Subcutaneous abdominal adipose tissue (tissue), 5 donors: ENCODE results near the gene LDLRAD1.
"Not testable (repeated sequence)": the region's sequence is repeated elsewhere in the genome, so short reads cannot be mapped to it uniquely, and the experiment has no call there.

ENCODE experiments used
- H3K27ac ChIP-seq: one replicate; pipeline ENCODE4 v1.7.0; 2013; ENCODE audit warnings: low read depth, mild to moderate bottlenecking, inconsistent platforms, low read length, moderate library complexity
- H3K27me3 ChIP-seq, 5 donors: one replicate each; pipeline ENCODE4 v1.7.0; 2013; ENCODE audit warnings: low read length in 5 of 5, inconsistent platforms in 1 of 5; ENCODE audit not compliant: control insufficient read depth in 5 of 5, insufficient read depth in 4 of 5
- H3K36me3 ChIP-seq, 5 donors: one replicate each; pipeline ENCODE4 v1.7.0; 2013; ENCODE audit warnings: low read length in 5 of 5; ENCODE audit not compliant: control insufficient read depth in 5 of 5, insufficient read depth in 5 of 5
- H3K4me1 ChIP-seq, 5 donors: one replicate each; pipeline ENCODE4 v1.7.0; 2013; ENCODE audit warnings: low read length in 5 of 5, mild to moderate bottlenecking in 3 of 5, moderate library complexity in 1 of 5; ENCODE audit not compliant: control insufficient read depth in 5 of 5, insufficient read depth in 5 of 5
- H3K4me3 ChIP-seq, 5 donors: one replicate each; pipeline ENCODE4 v1.7.0; 2013; ENCODE audit warnings: low read length in 5 of 5, low read depth in 1 of 5
- H3K9ac ChIP-seq, 5 donors: one replicate each; pipeline ENCODE4 v1.7.0; 2013; ENCODE audit warnings: low read length in 5 of 5, mild to moderate bottlenecking in 4 of 5, moderate library complexity in 3 of 5
- H3K9me3 ChIP-seq, 5 donors: one replicate each; pipeline ENCODE4 v1.7.0; 2013; ENCODE audit warnings: low read length in 5 of 5; ENCODE audit not compliant: control insufficient read depth in 5 of 5
- donor health status: healthy.
- donor health status: healthy.
- donor health status: healthy.
- donor health status: healthy.
- donor health status: healthy.

Gene LDLRAD1

DNA sequence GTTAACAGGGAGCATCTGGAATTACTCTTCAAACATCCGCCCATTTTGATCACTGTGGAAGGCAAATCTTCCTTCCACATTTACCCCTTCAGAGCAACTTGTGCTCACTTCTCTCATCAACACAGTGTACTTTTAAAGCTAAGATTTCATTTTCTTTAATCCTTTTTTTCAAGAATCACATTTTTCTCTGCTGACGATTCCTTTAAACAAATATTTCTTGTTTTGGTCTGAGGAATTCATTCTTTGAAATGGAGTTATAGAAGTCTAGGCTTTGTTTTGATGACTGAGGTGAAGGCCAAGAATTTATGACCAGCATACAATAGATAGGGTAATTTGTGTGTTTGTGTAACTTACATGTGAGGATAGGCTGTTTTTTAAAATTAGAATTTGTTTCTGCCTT lies 46.3 kb downstream of the LDLRAD1 start:
- H3K27me3 ChIP-seq: no peaks in the 10 kb centered on the region
- H3K27ac ChIP-seq: no peak overlapping the region
- H3K9me3 ChIP-seq: no peaks in the 10 kb centered on the region
- H3K4me3 ChIP-seq: no peak overlapping the region
- no peak overlapping the region for H3K9ac ChIP-seq
- peaks cover 19 to 38% (median 30%) of the 10 kb centered on the region in 5 donors for H3K36me3 ChIP-seq
- no peaks in the 10 kb centered on the region for H3K4me1 ChIP-seq

DNA sequence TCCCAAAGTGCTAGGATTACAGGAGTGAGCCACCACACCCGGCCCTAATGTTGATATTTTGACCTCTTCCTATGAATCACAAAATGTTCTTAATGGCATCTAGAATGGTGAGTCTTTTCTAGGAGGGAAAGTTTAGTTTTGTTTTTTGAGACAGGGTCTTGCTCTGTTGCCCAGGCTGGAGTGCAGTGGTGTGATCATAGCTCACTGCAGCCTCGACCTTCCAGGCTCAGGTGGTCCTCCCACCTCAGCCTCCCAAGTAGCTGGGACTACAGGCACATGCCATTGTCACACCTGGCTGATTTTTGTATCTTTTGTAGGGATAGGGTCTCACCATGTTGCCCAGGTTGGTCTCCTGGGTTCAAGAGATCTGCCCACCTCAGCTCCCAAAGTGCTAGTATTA lies 48.7 kb downstream of the LDLRAD1 start:
- H3K9me3 ChIP-seq, H3K9ac ChIP-seq, H3K27ac ChIP-seq, H3K27me3 ChIP-seq, H3K4me3 ChIP-seq, H3K4me1 ChIP-seq: not testable (repeated sequence)
- peaks cover 26 to 50% (median 41%) of the 10 kb centered on the region in 5 donors for H3K36me3 ChIP-seq

DNA sequence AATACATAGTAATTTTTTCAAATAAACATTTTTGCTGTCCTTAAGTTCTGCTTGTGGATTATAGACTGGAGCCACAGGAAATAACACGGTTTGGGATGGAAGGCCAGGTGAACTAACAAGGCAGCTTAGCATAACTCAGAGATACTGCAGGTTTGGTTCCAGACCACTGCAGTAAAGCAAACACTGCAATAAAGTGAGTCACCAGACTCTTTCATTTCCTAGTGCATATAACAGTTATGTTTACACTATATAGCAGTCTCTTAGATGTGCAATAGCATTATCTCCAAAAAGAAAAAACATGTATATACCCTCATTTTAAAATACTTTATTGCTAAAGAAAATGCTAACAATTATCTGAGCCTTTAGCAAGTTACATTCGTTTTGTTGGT lies 49.9 kb downstream of the LDLRAD1 start:
- H3K36me3 ChIP-seq: peaks cover 26 to 61% (median 47%) of the 10 kb centered on the region in 5 donors
- no peak overlapping the region for H3K4me3 ChIP-seq
- H3K9me3 ChIP-seq: no peaks in the 10 kb centered on the region

DNA sequence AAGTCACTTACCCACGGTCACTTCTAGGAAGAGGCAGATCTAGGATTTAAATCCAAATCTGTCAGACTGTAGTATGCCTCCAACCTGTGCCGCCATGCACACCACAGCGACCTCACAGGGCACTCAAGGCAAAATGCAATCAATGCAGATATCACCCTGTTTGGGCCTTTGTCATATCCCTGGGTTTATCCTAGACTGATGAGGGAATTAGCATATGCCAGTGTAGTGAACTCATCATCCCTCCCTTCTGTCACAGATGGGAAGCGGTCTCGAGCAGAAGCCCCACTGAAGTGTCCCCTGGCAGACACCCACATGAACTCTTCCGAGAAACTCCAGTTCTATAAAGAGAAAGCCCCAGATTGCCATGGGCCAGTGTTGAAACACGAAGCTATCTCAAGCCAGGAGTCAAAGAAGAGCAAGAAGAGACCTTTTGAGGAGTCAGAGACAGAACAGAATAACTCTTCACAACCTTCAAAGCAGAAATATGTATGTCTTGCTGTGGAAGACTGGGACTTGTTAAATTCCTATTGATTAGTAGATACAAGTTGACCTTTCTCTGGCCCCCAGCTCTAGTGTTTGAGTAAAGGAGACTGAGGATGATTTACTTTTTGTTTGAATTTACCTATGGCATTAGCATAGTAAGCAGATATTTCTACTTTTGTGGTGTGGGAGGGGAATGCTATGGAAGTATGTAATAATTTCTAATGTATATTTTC lies 50.4 kb downstream of the LDLRAD1 start:
- Histone ChIP-seq H3K9ac (no peak overlapping the region), H3K4me3 (no peak overlapping the region), H3K27ac (no peak overlapping the region), H3K27me3 (no peaks in the 10 kb centered on the region), H3K9me3 (no peaks in the 10 kb centered on the region), H3K36me3 (peaks cover 29 to 67% (median 52%) of the 10 kb centered on the region in 5 donors), H3K4me1 (no peaks in the 10 kb centered on the region)

More for the DNA sequence above, 49.9 kb downstream of the LDLRAD1 start:
- no peaks in the 10 kb centered on the region for H3K4me1 ChIP-seq
- no peak overlapping the region for H3K9ac ChIP-seq
- H3K27me3 ChIP-seq: no peaks in the 10 kb centered on the region
- no peak overlapping the region for H3K27ac ChIP-seq

DNA sequence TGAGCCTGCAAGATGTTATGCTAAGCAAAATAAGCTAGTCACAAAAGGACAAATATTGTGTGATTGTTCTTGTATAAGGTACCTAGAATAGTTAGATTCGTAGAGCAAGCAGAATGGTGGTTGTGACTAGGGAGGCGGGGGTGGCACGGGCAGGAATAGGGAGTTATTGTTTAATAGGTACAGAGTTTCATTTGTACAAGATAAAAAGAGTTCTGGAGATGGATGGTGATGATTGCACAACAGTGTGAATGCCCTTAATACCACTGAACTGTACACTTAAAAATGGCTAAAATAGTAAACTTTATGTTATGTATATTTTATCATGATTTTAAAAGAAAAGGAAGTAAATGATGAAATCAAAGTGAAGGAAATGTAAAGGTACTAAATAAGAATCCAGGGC lies 51.2 kb downstream of the LDLRAD1 start:
- Histone ChIP-seq H3K27me3 (no peaks in the 10 kb centered on the region), H3K4me1 (no peaks in the 10 kb centered on the region), H3K9ac (no peak overlapping the region), H3K27ac (no peak overlapping the region), H3K36me3 (peaks cover 34 to 75% (median 60%) of the 10 kb centered on the region in 5 donors), H3K9me3 (no peaks in the 10 kb centered on the region), H3K4me3 (no peak overlapping the region)

DNA sequence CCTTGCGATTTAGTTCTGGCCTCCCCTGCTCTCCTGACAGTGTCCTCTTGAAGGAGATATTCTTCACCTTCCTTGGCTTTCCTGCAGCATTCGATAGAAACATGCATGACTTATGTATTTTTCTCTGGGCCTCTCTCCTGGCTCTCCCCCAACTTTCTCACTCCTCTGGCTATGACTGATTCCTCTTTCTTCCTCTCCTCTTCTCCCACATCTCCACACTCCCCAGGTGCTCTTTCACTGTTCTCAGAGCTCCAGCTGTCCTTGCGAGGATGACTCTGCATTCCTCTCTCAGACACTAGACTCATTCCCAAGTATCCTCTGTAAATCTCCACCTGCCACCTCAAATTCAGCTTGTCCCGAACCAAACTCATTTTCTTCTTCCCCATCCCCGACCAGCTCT lies 53.9 kb downstream of the LDLRAD1 start:
- no peak overlapping the region for H3K4me3 ChIP-seq
- no peaks in the 10 kb centered on the region for H3K9me3 ChIP-seq
- no peak overlapping the region for H3K27ac ChIP-seq
- peaks cover 35 to 84% (median 60%) of the 10 kb centered on the region in 5 donors for H3K36me3 ChIP-seq
- no peaks in the 10 kb centered on the region for H3K4me1 ChIP-seq
- no peaks in the 10 kb centered on the region for H3K27me3 ChIP-seq
- H3K9ac ChIP-seq: no peak overlapping the region

DNA sequence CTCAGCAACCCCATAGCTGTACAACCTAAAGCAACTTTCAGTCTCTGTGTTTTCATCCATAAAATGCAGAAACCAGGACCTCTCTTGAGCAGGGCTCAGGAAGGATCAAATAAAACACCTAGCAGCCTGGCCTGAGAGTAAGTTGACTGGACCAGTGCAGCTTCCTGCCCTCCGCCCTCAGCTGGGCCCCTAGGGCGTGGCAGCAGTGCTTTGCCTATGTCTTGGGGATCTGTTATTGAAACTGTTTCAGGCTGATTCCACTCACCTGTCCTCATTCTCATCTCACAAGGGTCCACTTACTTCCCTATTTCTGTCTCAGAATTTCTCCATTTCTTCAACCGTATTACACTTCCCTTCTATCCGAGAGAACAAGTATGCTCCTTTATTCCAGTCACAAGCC lies 54.5 kb downstream of the LDLRAD1 start:
- Histone ChIP-seq H3K4me3 (no peak overlapping the region), H3K27ac (no peak overlapping the region), H3K36me3 (peaks cover 32 to 85% (median 57%) of the 10 kb centered on the region in 5 donors), H3K4me1 (no peaks in the 10 kb centered on the region), H3K27me3 (no peaks in the 10 kb centered on the region), H3K9ac (no peak overlapping the region), H3K9me3 (no peaks in the 10 kb centered on the region)

DNA sequence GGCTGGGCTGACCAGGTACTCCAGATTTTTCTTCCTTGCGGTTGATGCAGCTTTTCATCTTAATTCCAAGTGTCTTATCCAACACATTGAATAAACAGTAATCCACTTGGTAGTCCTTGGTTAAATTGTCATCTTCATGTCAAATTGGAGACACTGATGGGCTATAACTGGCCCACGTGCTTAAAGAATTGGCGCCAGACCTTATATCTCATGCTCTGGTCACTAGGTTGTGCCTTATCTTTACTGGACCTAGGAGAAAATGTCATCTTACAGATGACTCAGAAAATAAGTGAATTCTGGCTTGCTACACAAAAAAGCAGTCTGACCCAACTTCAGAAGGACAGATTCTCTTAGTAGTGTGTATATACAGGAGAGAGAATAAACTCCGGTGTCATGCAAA lies 55.6 kb downstream of the LDLRAD1 start:
- Histone ChIP-seq H3K27ac (no peak overlapping the region), H3K4me1 (peaks cover 0 to 1% (median under 1%) of the 10 kb centered on the region in 5 donors), H3K27me3 (no peaks in the 10 kb centered on the region), H3K9me3 (no peaks in the 10 kb centered on the region), H3K36me3 (peaks cover 23 to 75% (median 50%) of the 10 kb centered on the region in 5 donors), H3K9ac (no peak overlapping the region), H3K4me3 (no peak overlapping the region)

DNA sequence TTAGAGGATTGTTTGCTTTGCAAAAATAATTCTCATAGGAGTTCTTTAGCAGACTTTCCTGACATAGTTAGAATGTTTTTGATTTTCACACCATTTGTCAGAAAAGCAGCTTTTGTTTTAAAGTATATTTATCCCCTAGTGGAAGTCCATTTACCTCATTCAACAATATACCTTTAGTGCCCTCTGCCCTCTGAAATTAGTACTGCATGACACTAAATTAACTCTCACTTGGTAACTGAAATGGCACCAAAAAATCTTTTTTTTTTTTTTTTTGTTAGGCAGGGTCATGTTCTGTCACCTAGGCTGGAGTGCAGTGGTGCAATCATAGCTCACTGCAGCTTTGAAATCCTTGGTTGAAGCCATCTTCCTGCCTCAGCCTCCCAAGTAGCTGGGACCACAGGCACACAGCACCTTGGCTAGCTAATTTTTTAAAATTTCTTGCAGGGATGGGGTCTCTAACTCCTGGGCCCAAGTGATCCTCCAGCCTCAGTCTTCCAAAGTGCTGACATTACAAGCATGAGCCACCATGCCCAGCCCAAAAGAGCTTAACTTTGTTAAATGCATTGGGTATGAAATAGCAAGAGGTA lies 58.2 kb downstream of the LDLRAD1 start:
- Histone ChIP-seq H3K9me3 (no peaks in the 10 kb centered on the region), H3K4me1 (peaks cover 0 to 15% (median 11%) of the 10 kb centered on the region in 5 donors), H3K27ac (no peak overlapping the region), H3K4me3 (no peak overlapping the region), H3K36me3 (peaks cover 20 to 53% (median 38%) of the 10 kb centered on the region in 5 donors), H3K9ac (peak overlapping the region in 1 of 5 donors; percentile 4), H3K27me3 (no peaks in the 10 kb centered on the region)
